ENCODE measurements around the gene CCL20. TPM values are rescaled to one million over a fixed set of nuclear protein-coding genes. Genes with fewer than 3 reads are reported as not detected.

Gene CCL20
- total and polyA plus RNA-seq, 2 of the 13 experiments (the other 11 are each of a cell fraction or from before 2014, with no cell fraction given), result 223 to 903 TPM

GRCh38 chr2:227815066-227815465, 1.4 kb downstream of the CCL20 start (continued):
- TF ChIP-seq XBP1 (CRISPR knock-in tag; IDR thresholded peaks at IDR 0.05), result no peak
- peak; percentile 30 for TF ChIP-seq SRSF4 (IDR thresholded peaks at IDR 0.05; ENCODE audit: low read depth, low read length, poor library complexity, severe bottlenecking)
- 0 out of 2 replicates have a peak, but pooled peaks have one; percentile 28 for TF ChIP-seq ZNF577 (CRISPR knock-in tag; IDR thresholded peaks at IDR 0.05; ENCODE audit: borderline replicate concordance, low read depth)
- TF ChIP-seq ZNF280B (CRISPR knock-in tag; IDR thresholded peaks at IDR 0.05; ENCODE audit: borderline replicate concordance), result no peak
- peak; percentile 75 for TF ChIP-seq RBFOX2 (IDR thresholded peaks at IDR 0.05; ENCODE audit: low read depth, low read length)
- TF ChIP-seq ATF5 (CRISPR knock-in tag; IDR thresholded peaks at IDR 0.05; ENCODE audit: low read depth), result no peak
- TF ChIP-seq SMARCE1 (IDR thresholded peaks at IDR 0.05; ENCODE audit: borderline replicate concordance), result no peak
- TF ChIP-seq NR1H2 (CRISPR knock-in tag; IDR thresholded peaks at IDR 0.05; ENCODE audit: borderline replicate concordance, low read depth), result no peak
- no peak for TF ChIP-seq CENPBD1 (CRISPR knock-in tag; IDR thresholded peaks at IDR 0.05; ENCODE audit: borderline replicate concordance, low read depth)
- TF ChIP-seq POLR2AphosphoS2 (IDR thresholded peaks at IDR 0.05; ENCODE audit: low read depth, low read length), result 0 out of 2 replicates have a peak, but pooled peaks have one; percentile 39
- TF ChIP-seq DDIT3 (CRISPR knock-in tag; IDR thresholded peaks at IDR 0.05), result 0 out of 2 replicates have a peak, but pooled peaks have one; percentile 6
